Measurements from ENCODE around the gene KRT75. TPM values are rescaled to one million over a fixed set of nuclear protein-coding genes. Genes with fewer than 3 reads are reported as not detected.

The KRT75 gene
- total and polyA plus RNA-seq, 2 of the 4 experiments (the other 2 are of a cell fraction), result not detected

DNA sequence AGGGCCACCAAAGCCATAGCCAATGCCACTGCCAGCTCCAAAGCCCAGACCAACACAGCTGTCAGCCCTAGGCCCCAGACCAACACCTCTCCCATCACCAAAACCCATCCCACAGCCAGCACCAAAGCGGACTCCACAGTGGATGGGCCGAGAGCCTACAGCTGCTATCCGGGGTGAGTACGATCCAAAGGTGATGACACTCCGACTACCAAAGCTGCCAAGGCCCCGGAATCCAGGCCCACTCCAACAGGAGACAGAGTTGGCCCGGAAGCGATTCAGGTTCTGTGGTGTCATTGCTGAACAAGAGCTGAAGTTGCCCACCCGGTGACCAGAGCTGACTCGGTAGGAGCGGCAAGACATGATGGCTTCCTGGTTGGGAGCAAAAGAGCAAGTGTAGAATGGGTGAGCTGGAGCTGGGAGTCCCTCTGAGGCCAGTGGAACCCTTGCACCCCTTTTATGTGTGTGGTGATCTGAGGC lies 48.9 kb downstream of the KRT75 start, which contains the start of gene KRT84:
Gene KRT84, minus strand, starts transcription at position 427 of the 477 bp plus-strand sequence. Its CDS starts 67 bp downstream, at position 360.
- H3K56ac ChIP-seq (ENCODE audit: extremely low read depth, insufficient read depth, low read length), result no peak within 1 kb of the TSS
- DNase-seq, result no peak

More for the DNA sequence above, 48.9 kb downstream of the KRT75 start, which contains the start of gene KRT84:
- peaks cover 58% of the 10 kb centered on the region for H3K27me3 ChIP-seq (ENCODE audit: control insufficient read depth, insufficient read depth, low read length)
- no peaks in the 10 kb centered on the region for H3K9me1 ChIP-seq (ENCODE audit: insufficient read depth, low read length)
- no peak within 1 kb of the TSS for H3K14ac ChIP-seq (replicated peaks; ENCODE audit: low read depth, low read length)
- no peak within 1 kb of the TSS for H4K5ac ChIP-seq (ENCODE audit: low read depth, low read length)
- dilution Hi-C loops (cut with HindIII; ENCODE audit: low sequenced_read_pairs, unreplicated experiment) (no loop called here), intact Hi-C loops (cut with micrococcal nuclease) (no loop called here), in situ Hi-C loops (cut with MboI; ENCODE audit: low sequenced_read_pairs) (no loop called here)
- H2AK5ac ChIP-seq (ENCODE audit: low read depth, low read length), result no peak within 1 kb of the TSS
- no peak within 1 kb of the TSS for H2AFZ ChIP-seq (replicated peaks; ENCODE audit: low read length, poor library complexity)
- no peak within 1 kb of the TSS for H3K4ac ChIP-seq (ENCODE audit: low read depth, low read length)
- H3K9ac ChIP-seq (ENCODE audit: low read depth, low read length), result no peak within 1 kb of the TSS
- no peak within 1 kb of the TSS for H3K27ac ChIP-seq (ENCODE audit: insufficient read depth, low read length)
- H3K79me1 ChIP-seq (ENCODE audit: low read depth in 1 of 2, low read length in 2 of 2), result no peaks in the 10 kb centered on the region
- H3K9me3 ChIP-seq (ENCODE audit: control insufficient read depth, insufficient read depth, low read length), result no peaks in the 10 kb centered on the region
- no peak within 1 kb of the TSS for H2BK5ac ChIP-seq (ENCODE audit: low read depth, low read length, poor library complexity, severe bottlenecking)
- no peak for ATAC-seq (ENCODE audit: low read depth)
- H4K91ac ChIP-seq (ENCODE audit: insufficient read depth, low read depth, low read length), result no peak within 1 kb of the TSS
- no peak within 1 kb of the TSS for H2BK120ac ChIP-seq (ENCODE audit: low read depth, low read length)
- H3K18ac ChIP-seq (ENCODE audit: low read depth, low read length), result no peak within 1 kb of the TSS
- BruUV-seq (replicated peaks), result no TSS peak
- no peaks in the 10 kb centered on the region for H3K4me1 ChIP-seq (ENCODE audit: control insufficient read depth, insufficient read depth, low read length)
- ChIA-PET CTCF (interaction anchor here (0.8 to 2.0 kb wide), 2 partner anchors 12 to 171 kb away, joined by 3 to 5 read pairs; no protein-coding TSS in a partner anchor), POLR2A (ENCODE audit: unreplicated experiment) (no interaction called here)
- no peaks in the 10 kb centered on the region for H3K36me3 ChIP-seq (ENCODE audit: control insufficient read depth, insufficient read depth, low read length)
- TF ChIP-seq, protein P1, sequence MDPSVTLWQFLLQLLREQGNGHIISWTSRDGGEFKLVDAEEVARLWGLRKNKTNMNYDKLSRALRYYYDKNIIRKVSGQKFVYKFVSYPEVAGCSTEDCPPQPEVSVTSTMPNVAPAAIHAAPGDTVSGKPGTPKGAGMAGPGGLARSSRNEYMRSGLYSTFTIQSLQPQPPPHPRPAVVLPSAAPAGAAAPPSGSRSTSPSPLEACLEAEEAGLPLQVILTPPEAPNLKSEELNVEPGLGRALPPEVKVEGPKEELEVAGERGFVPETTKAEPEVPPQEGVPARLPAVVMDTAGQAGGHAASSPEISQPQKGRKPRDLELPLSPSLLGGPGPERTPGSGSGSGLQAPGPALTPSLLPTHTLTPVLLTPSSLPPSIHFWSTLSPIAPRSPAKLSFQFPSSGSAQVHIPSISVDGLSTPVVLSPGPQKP (IDR thresholded peaks at IDR 0.05; ENCODE audit: borderline replicate concordance, low read depth, low read length), result no peak
- TF ChIP-seq POLR2A (IDR thresholded peaks at IDR 0.05; ENCODE audit: low read depth, low read length) (no peak), BHLHE40 (IDR thresholded peaks at IDR 0.05; ENCODE audit: low read depth, low read length) (no peak), MAFK (IDR thresholded peaks at IDR 0.05; ENCODE audit: low read depth, low read length) (no peak), NFE2L2 (IDR thresholded peaks at IDR 0.05; ENCODE audit: low read depth, low read length) (no peak), RCOR1 (IDR thresholded peaks at IDR 0.05; ENCODE audit: insufficient replicate concordance, low read length) (no peak), SMC3 (IDR thresholded peaks at IDR 0.05; ENCODE audit: low read depth, low read length) (no peak), RFX5 (IDR thresholded peaks at IDR 0.05; ENCODE audit: low read depth, low read length) (no peak), MAZ (IDR thresholded peaks at IDR 0.05; ENCODE audit: borderline replicate concordance, low read depth, low read length) (no peak), CEBPB (IDR thresholded peaks at IDR 0.05; ENCODE audit: low read depth, low read length) (no peak), RAD21 (IDR thresholded peaks at IDR 0.05; ENCODE audit: low read length) (no peak), CHD1 (IDR thresholded peaks at IDR 0.05; ENCODE audit: low read depth, low read length) (no peak), FOS (IDR thresholded peaks at IDR 0.05; ENCODE audit: low read depth, low read length) (no peak), MXI1 (IDR thresholded peaks at IDR 0.05; ENCODE audit: borderline replicate concordance, low read depth, low read length) (no peak)
- TF ChIP-seq, protein P2, sequence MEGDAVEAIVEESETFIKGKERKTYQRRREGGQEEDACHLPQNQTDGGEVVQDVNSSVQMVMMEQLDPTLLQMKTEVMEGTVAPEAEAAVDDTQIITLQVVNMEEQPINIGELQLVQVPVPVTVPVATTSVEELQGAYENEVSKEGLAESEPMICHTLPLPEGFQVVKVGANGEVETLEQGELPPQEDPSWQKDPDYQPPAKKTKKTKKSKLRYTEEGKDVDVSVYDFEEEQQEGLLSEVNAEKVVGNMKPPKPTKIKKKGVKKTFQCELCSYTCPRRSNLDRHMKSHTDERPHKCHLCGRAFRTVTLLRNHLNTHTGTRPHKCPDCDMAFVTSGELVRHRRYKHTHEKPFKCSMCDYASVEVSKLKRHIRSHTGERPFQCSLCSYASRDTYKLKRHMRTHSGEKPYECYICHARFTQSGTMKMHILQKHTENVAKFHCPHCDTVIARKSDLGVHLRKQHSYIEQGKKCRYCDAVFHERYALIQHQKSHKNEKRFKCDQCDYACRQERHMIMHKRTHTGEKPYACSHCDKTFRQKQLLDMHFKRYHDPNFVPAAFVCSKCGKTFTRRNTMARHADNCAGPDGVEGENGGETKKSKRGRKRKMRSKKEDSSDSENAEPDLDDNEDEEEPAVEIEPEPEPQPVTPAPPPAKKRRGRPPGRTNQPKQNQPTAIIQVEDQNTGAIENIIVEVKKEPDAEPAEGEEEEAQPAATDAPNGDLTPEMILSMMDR (conservative IDR thresholded peaks at IDR 0.05; ENCODE audit: low read depth, low read length), result no peak
- TF ChIP-seq, protein P3, sequence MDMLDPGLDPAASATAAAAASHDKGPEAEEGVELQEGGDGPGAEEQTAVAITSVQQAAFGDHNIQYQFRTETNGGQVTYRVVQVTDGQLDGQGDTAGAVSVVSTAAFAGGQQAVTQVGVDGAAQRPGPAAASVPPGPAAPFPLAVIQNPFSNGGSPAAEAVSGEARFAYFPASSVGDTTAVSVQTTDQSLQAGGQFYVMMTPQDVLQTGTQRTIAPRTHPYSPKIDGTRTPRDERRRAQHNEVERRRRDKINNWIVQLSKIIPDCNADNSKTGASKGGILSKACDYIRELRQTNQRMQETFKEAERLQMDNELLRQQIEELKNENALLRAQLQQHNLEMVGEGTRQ (IDR thresholded peaks at IDR 0.05; ENCODE audit: low read depth, low read length), result no peak
- no peak within 1 kb of the TSS for H3K4me3 ChIP-seq (ENCODE audit: insufficient read depth, low read depth, low read length)
- H2AK9ac ChIP-seq (replicated peaks; ENCODE audit: low read depth, low read length, poor library complexity), result no peak within 1 kb of the TSS
- H4K8ac ChIP-seq (ENCODE audit: low read depth in 2 of 2, low read length in 2 of 2), result no peak within 1 kb of the TSS
- WGBS, 2 experiments (ENCODE audit: extremely low coverage in 2 of 2, insufficient read length in 1 of 2), result 88% methylated on average over 9 of the region's 11 CpGs; no CpG with 5 or more reads in 1 of the 2 experiments
- H3K23ac ChIP-seq (ENCODE audit: low read depth, low read length), result no peak within 1 kb of the TSS
- no peak within 1 kb of the TSS for H3K4me2 ChIP-seq (ENCODE audit: low read depth, low read length)
- no peak within 1 kb of the TSS for H2BK20ac ChIP-seq (ENCODE audit: low read depth, low read length)
- H4K20me1 ChIP-seq (ENCODE audit: insufficient read depth, low read length), result no peaks in the 10 kb centered on the region
- no peak within 1 kb of the TSS for H2BK15ac ChIP-seq (ENCODE audit: low read depth, low read length)

Measured in IMR-90 (cell line).